NT2/D1 (cell line): ENCODE measurements around the gene SNTA1.
"Not testable (repeated sequence)": the region's sequence is repeated elsewhere in the genome, so short reads cannot be mapped to it uniquely, and the experiment has no call there.

Experiments
- DNase-seq: peaks from one replicate; pipeline ENCODE4 v3.0.0-alpha.2; 2011; ENCODE audit warnings: low read depth, low spot score
- H3K27me3 ChIP-seq: 2 replicates; pipeline ENCODE4 v1.6.0; 2011; ENCODE audit warnings: mild to moderate bottlenecking; ENCODE audit not compliant: insufficient read length, insufficient read depth
- H3K36me3 ChIP-seq: 2 replicates; pipeline ENCODE4 v1.6.1; 2011; ENCODE audit warnings: mild to moderate bottlenecking, low read length, mixed read lengths; ENCODE audit not compliant: insufficient read depth, insufficient read length
- H3K4me1 ChIP-seq: 2 replicates; pipeline ENCODE4 v1.5.1; 2011; ENCODE audit not compliant: insufficient read depth, insufficient read length
- H3K4me3 ChIP-seq: 2 replicates; pipeline ENCODE4 v1.5.1; 2011; ENCODE audit warnings: low read depth; ENCODE audit not compliant: insufficient read length
- H3K9ac ChIP-seq: 2 replicates; pipeline ENCODE4 v1.6.0; 2011; ENCODE audit warnings: low read depth; ENCODE audit not compliant: insufficient read length
- H3K9me3 ChIP-seq: 2 replicates; pipeline ENCODE4 v1.5.1; 2011; ENCODE audit warnings: mild to moderate bottlenecking, low read length; ENCODE audit not compliant: insufficient read depth
- SUZ12 ChIP-seq: IDR thresholded peaks from 2 replicates; pipeline ENCODE4 v1.6.1; 2011; ENCODE audit not compliant: insufficient read length, insufficient read depth; ENCODE audit errors: extremely low read depth
- YY1 ChIP-seq: IDR thresholded peaks from 2 replicates; pipeline ENCODE4 v1.6.1; 2011; ENCODE audit not compliant: insufficient read length, insufficient read depth
- ZNF274 ChIP-seq: IDR thresholded peaks from 2 replicates; pipeline ENCODE4 v1.6.1; 2011; ENCODE audit warnings: mild to moderate bottlenecking, low read depth, low read length

Gene SNTA1

DNA sequence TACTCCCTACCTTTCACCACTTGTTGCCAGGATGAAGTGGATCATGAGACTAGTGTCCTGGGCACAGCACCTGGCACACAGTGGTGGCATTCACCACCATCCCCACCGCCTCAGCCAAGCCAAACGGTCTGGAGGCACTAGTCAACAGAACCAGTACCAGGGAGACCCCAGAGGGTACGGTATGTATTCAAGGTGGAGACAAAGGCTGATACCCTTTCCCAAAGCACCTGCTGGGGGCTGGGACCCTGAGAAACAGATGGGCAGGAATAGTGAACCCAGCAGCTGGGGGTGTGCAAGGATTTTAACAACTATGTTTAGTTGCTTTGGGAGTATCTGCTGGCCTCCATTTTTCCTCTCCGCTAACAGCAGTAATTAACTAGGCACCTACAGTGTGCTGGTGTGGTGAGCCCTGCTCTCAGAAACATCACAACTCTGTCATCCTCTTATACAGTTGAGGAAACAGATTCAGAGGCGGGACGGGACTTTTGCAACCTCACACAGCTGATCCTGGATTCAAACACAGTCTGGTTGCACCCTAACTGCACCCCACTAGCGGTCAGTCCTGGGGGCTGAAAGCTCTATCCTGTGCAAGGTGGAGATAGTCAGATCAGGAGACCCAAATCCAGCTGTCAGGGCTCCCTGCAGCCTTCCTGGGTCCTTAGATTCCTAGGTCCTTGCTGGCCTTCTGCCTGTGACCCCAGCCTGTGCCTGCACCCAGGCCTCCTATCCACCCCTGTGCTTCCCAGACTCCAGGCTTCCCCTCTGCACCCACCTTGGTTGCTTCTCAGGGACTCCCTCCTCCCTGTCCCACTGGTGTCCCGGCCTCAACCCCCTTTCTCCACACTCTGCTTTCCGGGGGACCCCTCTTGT is 1.2 kb downstream of the SNTA1 start:
- peaks cover 10% of the 10 kb centered on the region for H3K4me1 ChIP-seq

DNA sequence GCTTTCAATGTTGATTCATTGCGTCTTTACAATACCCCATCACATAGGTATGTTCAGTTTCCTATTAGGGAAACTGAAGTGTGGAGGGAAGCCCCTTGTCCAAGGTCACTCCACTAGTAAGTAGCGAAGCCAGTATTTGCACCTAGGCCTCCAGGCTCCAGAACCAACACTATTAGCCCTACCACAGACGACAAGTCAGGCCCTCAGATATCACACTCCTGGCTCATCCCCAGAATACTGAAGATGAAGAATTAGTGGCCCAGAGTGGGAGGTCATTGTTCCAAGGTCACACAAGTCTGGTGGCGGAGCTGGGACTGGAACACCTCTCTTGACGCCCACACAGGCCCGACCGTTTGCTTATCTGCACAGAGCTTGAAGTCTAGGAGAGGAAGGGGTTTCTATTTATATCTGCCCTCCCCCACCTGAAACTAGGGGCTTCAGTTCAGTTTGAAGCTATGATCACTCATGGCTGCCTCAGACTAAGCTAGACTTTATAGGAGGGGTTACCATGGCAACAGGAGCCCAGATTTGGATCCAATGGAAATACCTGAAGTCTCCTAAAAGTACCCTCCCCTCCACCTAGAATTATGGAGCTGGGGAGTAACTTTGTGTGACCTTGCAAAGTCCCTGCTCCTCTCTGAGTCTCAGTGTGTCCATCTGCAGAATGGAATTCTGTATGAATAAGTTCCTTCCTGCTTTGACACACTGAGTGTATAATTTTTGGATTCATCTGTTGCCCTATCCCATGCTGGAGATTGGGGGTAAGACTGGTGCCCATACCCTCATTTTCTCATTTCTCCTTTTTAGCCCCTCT is 2.2 kb downstream of the SNTA1 start:
- Histone ChIP-seq H3K4me3 (no peak overlapping the region), H3K9ac (no peak overlapping the region), H3K36me3 (no peaks in the 10 kb centered on the region), H3K4me1 (peaks cover 10% of the 10 kb centered on the region), H3K9me3 (no peaks in the 10 kb centered on the region), H3K27me3 (peaks cover 21% of the 10 kb centered on the region)
- no peak for DNase-seq
- TF ChIP-seq YY1 (no peak), SUZ12 (no peak), ZNF274 (no peak)

More for the DNA sequence above, 1.2 kb downstream of the SNTA1 start:
- Histone ChIP-seq H3K9ac (peak overlapping the region; percentile 64), H3K36me3 (no peaks in the 10 kb centered on the region), H3K9me3 (no peaks in the 10 kb centered on the region), H3K27me3 (peaks cover 21% of the 10 kb centered on the region), H3K4me3 (peak overlapping the region; percentile 55)
- TF ChIP-seq YY1 (no peak), ZNF274 (no peak), SUZ12 (no peak)
- DNase-seq, result no peak

DNA sequence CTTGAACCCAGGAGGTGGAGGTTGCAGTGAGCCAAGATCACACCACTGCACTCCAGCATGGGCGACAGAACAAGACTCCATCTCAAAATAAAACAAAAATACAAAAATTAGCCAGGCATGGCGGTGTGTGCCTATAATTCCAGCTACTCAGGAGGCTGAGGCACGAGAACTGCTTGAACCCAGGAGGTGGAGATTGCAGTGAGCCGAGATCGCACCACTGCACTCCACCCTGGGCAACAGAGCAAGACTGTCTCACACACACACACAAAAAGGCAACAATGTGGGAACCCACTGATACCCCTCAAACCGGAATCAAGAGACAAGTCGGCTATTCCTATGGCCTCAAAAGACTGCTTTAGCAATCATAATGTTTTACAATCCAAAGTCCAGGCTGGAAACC is 3.0 kb downstream of the SNTA1 start:
- peaks cover 21% of the 10 kb centered on the region for H3K27me3 ChIP-seq
- H3K4me3 ChIP-seq, H3K36me3 ChIP-seq, DNase-seq, H3K4me1 ChIP-seq, H3K9me3 ChIP-seq, H3K9ac ChIP-seq: not testable (repeated sequence)

DNA sequence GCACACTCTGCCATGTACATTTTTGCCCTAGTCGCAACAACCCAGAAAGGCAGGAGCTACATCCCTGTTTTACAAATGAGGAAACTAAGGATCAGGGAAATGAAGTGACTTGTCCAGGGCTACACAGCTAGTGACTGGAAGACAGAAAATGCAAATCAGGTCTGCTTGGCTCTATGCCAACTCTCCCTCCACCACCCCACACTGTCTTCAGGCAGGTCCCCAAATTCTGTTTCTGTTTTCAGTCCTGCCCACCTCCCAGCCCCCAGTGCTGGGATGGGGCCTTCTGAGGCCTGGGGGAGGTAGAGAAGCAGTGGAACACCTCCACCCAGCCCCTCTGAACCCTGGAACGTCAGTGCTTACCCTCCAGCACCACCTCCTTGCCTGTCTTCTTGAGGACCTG is 5.1 kb downstream of the SNTA1 start:
- Histone ChIP-seq H3K4me3 (no peak overlapping the region), H3K9me3 (no peaks in the 10 kb centered on the region), H3K9ac (no peak overlapping the region), H3K36me3 (no peaks in the 10 kb centered on the region), H3K27me3 (peaks cover 21% of the 10 kb centered on the region), H3K4me1 (peaks cover 8% of the 10 kb centered on the region)
- no peak for TF ChIP-seq ZNF274
- TF ChIP-seq YY1, result no peak
- TF ChIP-seq SUZ12, result no peak
- no peak for DNase-seq

DNA sequence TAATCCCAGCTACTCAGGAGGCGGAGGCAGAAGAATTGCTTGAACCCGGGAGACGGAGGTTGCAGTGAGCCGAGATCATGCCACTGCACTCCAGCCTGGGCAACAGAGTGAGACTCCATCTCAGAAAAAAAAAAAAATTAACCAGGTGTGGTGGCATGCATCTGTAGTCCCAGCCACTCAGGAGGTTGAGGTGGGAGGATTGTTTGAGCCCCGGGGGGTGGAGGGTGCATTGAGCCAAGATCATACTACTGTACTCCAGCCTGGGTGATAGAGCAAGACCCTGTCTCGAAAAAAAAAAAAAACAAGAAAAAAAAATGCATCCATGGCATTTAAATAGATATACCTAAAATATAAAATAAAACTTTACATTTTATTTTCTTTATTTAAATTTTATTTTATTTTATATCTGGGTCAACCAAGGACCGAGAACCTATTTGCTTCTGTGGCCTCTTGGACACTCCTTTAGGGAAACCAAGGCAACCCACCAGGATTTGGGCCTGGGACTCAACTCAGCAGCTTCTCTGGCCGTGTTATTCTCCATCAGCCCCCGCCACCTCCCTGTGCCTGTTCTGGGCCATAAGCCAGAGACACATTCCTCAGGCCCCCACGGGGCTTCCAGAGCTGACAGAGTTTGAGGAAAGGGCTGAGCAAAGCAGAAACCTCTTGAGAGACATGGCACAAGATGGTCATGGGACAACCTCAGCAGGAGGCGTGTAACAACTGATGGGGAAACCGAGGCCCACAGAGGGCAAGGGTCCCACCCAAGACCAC is 6.2 kb downstream of the SNTA1 start:
- no peak for DNase-seq
- no peak overlapping the region for H3K9ac ChIP-seq
- peaks cover 3% of the 10 kb centered on the region for H3K4me1 ChIP-seq
- H3K4me3 ChIP-seq, result no peak overlapping the region
- no peaks in the 10 kb centered on the region for H3K9me3 ChIP-seq
- H3K27me3 ChIP-seq, result peaks cover 10% of the 10 kb centered on the region
- no peak for TF ChIP-seq ZNF274
- no peak for TF ChIP-seq YY1
- TF ChIP-seq SUZ12, result no peak
- H3K36me3 ChIP-seq, result no peaks in the 10 kb centered on the region

DNA sequence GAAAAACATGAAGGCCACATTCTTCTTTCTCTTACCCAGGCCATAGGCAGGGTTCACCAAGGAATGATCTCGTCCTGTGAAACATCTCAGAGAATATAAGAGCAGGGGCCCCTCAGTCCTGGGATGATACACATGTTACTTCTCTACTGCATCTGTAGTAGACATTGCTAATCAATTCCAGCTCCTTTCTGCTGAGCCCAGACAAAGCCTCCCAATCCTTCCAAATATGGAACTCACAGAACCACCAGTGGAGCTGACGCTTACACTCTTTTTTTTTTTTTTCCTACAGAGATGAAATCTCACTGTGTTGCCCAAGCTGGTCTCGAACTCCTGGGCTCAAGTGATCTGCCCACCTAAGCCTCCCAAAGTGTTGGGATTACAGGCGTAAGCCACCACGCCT is 9.1 kb downstream of the SNTA1 start:
- no peak for DNase-seq
- Histone ChIP-seq H3K9ac (no peak overlapping the region), H3K4me1 (peaks cover 3% of the 10 kb centered on the region), H3K4me3 (no peak overlapping the region), H3K9me3 (no peaks in the 10 kb centered on the region), H3K27me3 (no peaks in the 10 kb centered on the region), H3K36me3 (no peaks in the 10 kb centered on the region)
- TF ChIP-seq YY1, result no peak
- no peak for TF ChIP-seq SUZ12
- TF ChIP-seq ZNF274, result no peak
